ENCODE results near the gene SORL1-AS1.

Gene SORL1-AS1

DNA sequence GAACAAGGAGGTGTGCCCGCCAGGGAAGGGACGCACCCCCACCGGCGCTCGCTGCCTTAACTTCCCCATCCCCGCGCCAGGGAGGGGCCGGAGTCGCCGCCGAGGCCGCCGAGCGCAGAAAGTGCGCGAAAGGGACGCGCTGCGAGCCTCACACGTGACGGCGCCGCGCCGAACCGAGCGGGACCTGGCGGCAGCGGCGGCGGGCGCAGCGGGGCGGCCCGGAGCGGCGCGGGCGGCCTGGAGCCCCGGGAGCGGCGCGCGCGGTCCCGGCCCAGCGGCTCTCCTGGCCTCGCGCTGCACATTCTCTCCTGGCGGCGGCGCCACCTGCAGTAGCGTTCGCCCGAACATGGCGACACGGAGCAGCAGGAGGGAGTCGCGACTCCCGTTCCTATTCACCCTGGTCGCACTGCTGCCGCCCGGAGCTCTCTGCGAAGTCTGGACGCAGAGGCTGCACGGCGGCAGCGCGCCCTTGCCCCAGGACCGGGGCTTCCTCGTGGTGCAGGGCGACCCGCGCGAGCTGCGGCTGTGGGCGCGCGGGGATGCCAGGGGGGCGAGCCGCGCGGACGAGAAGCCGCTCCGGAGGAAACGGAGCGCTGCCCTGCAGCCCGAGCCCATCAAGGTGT, 670 bp downstream of the SORL1-AS1 start, which contains the start of gene SORL1:
SORL1 (plus strand) TSS at position 329 of the 623 bp plus-strand sequence; CDS start at position 347, 18 bp downstream.
- no peak for DNase-seq (ENCODE audit: low read depth)

DNA sequence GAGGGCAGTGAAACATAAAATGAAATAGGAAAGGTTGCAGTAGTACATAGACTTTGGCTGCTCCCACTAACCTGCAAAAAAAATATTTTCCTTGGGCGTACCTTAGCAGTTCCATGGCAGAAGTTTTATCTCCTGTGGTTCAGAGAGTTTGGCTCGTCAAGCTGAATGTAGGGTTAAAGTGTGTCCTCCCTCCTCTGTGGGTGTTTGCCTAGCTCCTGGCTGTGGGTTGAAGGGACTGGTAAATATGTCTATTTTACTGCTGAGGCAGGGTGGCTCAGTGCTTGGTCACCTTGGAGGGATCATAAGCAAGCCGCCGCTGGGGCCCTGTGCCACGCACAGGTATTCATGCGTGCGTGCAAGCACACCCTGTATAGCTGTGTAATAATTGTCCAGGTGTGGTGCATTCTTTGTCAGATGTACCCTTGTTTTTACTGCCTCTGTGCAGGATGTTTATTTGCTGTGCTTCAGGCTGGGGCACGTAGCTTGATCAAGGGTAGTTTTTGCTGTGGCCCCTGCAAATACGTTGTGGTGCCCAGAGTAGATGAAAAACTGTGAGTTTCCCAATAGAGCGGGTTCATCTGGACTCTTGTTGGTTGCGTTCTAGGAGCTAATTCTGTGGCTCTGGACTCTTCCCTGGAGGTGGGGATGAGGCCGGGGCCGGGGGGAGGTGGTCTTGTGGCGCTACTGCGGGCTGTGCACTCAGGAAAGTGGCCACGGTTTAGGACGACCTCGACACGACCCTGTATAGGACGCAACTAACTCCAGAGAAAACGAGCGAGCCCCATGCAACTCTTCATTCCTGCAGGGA, 1.4 kb downstream of the SORL1-AS1 start:
- no peak for DNase-seq (ENCODE audit: low read depth)

DNA sequence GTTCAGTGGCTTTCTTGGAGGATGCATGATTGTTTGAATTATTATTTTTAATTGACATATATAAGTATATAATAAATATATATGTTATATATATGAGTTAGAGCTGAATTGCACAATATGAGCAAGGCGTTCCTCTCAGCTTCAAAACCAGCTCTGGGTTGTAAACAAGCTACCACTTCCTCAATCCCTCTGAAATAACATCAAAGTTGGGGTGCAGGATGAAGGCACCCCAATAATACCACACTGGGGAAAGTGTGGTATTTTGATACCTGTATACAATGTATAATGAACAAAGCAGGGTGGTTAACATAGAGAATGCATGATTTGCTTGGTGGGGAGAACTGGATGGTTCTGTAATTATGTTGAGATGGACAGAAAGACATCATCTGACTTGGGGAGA, 2.4 kb downstream of the SORL1-AS1 start:
- no peak for DNase-seq (ENCODE audit: low read depth)

DNA sequence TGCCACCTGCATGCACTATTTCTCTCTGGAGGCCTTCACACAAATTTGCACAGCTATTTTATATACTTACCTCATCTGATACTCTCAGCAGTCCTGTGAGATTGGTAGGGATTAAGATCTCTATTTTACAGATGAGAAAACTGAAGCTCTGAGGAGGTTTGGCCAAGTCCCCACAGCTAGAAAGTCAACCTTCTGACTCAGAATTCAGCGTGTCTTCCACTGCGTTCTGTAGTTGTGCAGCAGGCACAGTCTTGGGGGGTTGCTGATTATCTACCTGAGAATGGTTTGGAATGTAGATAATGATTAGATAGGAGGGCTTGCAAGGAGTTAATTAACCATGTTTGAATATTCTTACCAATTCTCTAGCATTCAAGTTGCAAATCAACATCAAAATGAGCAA, 3.1 kb downstream of the SORL1-AS1 start:
- no peak for DNase-seq (ENCODE audit: low read depth)

DNA sequence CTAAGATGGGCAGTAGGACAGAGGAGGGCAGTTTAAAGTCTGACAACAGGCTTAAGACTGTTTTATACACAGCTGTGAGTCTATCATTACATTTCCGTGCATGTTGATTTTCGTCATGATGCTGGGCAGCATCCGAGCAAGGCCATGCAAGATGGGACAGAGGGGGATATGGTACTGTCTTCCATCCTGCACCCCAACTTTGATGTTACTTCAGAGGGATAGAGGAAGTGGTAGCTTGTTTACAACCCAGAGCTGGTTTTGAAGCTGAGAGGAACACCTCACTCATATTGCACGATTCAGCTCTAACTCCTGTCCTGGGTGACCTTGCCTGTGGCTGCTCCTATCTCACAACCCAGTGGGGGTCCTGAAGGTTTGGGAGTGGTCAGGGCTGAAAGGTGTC, 3.6 kb downstream of the SORL1-AS1 start:
- no peak for DNase-seq (ENCODE audit: low read depth)

DNA sequence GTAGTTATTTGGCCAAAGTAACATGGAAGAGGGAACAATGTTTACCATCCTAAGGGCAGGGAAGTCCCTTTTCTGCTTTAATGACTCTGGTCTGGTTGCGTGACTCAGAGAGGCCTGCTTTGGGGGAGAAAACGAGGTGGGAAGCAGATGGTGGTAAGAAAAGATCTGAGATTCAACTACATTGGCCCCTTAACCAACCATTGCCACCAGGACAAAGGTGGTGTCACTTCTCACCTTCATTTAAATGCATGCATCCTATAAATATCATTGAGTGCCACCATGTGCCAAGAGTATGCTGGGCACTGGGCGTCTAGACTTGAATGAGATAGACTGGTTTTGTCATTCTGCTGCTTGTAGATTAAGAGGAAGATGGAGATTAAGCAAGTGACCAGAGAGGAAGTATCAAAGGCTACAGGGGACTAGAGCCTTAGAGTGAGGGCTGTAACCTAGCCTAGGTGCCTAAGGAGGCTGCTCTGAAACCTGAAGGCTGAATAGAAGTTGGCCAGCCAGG, 4.3 kb downstream of the SORL1-AS1 start:
- DNase-seq (ENCODE audit: low read depth): no peak

DNA sequence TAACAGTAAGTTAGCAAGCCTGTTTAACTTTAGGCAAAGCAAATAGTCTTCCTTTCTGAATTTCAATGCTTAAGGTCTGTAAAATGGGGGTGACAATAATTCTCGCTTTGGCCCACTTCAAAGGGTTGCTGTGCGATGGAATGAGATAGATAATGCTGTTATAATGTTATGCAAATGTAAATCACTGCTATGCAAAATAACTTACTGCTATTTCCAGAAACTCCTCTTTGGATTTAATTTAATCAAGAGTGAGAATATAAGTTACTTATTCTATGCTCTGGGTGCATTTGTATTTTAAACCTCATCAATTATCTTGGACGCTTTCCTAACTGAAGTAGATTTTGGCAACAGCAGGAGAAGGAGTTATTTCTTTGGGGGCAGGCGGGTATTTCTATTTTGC, 4.8 kb downstream of the SORL1-AS1 start:
- no peak for DNase-seq (ENCODE audit: low read depth)

DNA sequence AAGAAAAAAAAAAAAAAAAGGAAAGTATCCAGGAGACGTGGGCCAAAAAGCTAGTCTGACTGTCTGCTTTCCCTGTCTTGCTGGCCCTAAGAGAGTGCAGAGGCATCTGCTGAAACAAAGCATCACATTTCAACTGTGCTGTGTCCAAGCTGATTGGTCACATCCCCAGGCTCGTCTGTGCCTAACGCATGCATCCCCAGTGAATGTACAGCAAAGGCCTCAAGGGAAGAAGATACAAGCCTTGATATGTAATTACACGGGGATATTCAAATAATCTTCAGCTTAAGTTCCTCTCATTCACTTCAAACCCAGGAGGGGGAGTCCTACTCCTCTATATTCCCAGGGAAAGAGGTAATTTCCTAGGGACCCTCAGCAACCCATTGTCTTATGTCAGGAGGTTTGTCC, 6.0 kb downstream of the SORL1-AS1 start:
- DNase-seq (ENCODE audit: low read depth): no peak

DNA sequence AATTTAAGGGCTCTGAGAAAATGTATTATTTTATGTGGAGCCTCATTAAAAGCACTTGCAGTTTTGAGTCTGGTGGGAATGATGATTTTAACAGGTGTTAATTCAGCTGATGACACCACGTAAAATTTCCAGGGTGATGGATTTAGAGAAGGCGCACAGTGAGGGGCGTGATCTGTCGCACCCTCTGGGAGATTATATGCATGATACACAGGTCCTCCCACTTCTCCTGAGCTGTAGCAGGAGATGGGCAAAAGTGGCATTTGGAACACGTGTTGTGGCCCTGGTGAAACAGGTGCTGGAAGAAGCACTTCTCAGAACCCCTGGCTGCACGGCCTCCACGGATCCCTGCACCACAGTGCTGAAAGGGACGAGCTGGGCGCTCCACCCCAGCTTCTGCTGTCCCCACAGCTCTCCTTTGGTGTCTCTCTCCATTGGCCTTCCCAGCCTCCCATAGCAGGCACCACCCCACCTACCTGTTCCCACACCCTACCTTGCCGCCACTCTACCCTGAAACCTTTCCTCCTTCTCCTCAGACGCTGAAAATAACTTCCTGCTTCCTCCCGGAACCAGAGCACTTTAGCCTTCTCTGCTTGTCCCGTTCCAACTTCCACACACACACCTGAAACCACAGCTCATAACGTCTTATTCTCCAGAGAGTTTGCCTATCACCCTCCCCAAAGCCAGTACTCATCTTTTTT, 7.5 kb downstream of the SORL1-AS1 start:
- DNase-seq (ENCODE audit: low read depth): no peak

DNA sequence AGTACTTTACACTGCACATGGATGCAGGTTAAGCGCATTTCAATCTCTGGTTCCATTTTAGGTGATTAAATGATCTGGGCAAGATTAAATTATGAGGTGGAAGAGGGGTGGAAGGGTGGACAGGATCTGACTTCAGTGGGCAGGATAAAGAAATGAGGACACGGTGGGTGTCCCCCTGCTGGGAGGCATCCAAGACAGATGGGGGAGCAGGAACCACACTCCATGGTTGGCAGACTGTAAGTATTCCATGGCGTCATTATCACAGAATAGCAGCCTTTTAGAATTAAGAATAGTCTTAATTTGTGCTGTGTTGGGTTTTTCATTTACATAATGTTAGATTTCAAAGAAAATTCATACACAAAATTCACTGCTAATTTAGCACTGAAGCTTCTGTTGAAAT, 8.2 kb downstream of the SORL1-AS1 start:
- no peak for DNase-seq (ENCODE audit: low read depth)

DNA sequence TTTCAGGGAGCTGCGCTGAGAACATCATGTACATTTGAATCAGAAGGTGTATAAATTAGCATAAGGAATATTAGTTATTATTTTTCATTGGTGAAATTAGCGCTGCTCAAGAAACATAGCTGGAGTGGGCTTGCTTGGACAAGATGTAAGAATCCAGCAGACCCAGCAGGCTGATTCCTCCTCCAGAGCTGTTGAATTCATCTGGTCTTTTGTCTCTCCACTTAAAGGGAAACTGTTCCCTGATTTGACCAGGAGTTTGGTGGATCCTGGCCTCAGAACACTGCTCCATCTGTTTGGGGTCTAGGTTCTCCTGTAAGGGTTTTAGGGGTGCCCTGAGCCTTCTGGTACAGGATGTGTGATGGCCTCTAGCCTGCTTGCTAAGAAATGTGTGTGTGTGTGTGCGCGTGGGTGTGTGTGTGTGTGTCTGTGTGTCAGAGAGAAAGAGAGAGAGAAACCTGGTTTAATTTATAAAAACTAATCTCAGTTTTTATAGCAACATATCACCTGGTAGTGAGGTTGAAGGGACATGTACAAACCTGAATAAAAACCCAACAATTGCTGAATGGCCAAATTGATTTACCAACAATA, 9.0 kb downstream of the SORL1-AS1 start:
- DNase-seq (ENCODE audit: low read depth): no peak

DNA sequence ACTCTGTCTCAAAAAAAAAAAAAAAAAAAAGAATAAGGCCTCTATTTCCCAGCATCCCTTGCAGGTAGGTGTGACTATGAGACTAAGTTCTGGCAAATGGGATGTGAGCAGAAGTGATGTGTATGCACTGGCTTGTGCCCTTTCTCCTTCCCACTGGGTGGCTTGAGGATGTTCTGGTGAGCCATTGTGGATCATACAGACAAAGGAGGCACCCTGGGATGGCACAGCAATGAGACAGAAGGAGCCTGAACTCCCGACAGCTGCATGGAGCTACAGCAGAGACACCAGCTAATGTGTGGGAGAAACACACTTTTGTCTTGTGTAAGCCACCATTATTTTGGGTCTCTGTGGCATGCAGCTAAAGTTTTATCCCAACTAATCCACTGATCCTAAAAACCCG, 11.2 kb downstream of the SORL1-AS1 start:
- DNase-seq (ENCODE audit: low read depth): no peak

DNA sequence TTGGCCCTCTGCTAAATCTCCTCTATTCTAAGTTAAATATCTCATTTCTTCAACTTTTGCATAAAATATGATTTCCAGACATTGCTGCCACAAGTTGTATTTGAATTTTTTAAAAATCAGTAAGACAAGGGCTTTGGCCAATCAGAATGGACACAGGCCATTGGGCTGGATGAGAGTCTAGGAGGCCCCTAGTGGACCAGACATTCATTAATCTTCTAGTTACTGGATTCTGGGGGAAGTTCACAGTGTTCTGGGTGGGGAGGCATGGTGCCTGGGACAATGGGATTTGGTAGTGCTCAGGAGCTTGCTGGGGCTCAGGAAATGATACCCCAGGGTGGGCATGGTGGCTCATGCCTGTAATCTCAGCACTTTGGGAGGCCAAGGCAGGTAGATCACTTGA, 13.0 kb downstream of the SORL1-AS1 start:
- DNase-seq (ENCODE audit: low read depth): no peak

DNA sequence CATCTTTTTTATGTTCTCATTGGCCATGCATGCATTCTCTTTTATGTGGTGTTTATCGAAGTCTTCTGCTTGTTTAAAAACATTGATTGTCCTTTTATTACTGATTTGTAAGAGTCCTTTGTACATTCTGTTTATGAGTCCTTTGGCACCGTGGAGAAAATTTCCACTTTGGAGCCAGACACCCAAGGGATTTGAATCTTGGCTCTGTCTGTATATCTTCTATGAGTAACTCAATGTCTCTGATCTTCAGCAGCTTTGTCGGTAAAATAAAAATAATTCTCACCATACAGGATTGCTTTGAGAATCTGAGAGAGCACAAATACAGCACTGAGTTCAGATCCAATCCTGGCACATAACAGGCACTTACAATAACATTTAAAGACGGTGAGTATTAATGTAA, 13.4 kb downstream of the SORL1-AS1 start:
- no peak for DNase-seq (ENCODE audit: low read depth)

DNA sequence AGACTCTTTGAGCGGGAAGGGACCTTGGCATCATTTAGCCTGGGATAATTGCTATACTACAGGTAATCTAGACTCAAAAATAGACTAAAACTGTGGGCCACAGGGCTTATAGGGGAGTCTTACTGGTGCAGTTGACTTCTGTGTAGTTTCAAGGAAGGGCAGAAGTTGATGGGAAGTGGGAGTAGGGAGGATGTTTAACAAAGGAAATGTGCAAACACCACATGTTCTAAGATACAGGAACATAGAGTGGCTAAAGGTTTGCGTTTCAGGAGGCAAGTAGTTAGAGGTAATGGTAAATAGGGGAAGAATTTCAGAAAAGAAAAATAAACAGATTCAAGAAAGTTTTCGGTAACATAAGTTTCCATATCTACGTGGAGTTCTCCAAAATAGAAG, 15.1 kb downstream of the SORL1-AS1 start:
- no peak for DNase-seq (ENCODE audit: low read depth)

DNA sequence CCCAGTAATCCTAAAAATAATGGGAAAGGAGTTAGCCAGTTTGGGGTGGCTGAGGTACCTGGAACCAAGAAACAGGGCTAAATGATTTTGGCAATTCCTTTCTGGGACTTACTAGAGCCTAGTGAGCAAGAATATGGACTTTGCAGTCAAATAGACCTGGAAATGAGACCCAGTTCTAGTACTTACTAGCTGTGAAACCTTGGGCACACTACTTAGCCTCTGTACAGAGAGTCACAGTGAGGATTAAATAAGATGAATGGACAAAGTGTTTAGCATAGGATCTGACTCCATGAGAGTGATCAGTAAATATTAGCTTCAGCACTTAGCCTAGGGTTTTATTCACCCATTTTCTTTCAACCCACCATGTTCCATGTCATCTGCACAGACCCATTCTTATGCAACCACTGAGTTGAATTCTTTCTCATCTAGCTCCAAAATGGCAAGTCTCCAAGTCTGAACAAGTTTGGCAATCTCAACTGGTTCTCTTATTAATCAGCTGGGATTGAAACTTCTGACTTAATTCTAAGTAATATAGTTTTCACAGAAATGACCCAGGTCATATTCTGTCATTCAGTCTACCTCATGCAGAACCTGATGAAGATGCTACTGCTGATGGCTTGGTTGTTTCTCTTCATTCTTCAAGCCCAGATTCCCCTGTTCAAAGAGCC, 15.6 kb downstream of the SORL1-AS1 start:
- no peak for DNase-seq (ENCODE audit: low read depth)

DNA sequence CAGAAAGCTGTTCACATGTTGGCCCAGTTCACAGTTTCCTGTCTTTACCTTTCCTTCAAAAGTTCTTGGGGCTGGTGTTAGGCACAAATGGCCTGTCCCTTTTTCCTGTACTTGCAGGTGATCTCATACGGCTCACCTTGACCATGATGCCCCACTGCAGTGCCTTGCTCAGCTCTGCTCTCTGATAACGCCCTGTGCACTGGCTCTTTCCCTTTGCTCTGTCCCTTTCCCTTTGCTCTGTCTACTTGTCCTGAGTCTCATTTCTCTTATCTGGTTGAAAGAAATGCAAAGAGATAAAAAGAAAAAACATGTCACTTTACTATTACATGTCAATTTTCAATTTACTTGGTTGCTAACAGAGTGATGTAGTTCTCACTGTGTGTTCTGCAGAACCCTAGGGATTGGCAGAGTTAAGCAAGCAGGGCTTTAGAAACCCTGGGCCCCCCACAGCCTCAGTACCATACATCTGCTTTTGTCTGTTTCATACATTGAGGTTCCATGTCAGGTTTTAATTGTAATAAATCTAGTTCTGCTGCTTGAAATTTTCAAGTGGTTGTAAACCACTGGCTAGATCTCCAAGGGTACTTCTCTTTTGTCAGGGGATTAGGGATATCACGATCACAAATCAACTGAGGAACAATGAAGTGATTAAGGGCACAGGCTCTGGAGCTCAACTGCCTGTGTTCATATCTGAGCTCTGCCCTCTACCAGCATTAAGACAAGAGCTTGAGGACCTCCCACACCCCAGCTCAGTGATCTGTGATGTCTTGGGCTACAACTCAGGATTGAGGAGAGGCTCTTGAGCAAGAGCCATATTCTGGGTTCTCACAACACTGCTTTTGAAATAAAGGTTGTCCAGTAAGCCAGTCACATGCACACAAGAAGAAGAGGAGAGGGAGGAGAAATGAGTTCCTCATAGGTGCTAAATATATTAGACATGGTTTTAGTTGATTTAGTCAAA, 16.9 kb downstream of the SORL1-AS1 start:
- DNase-seq (ENCODE audit: low read depth): no peak

DNA sequence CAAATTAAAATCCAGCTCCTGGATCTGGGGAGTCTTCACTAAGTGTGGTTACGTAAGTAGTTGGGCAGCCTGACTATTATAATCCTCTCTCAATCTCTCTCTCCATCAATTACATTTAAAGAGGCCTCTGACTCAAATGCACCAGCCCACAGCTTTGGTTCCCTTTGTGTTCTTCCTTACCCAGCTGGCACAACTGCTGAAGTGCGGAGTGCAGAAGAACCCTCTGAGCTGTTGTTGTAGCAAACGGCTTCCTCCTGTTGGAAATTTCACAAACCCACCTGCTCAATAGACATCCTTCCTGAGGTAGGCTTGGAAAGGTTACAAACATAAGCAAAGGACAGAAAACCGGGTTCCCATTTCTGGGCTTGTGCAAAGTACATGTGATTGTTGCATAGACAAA, 17.6 kb downstream of the SORL1-AS1 start:
- DNase-seq (ENCODE audit: low read depth): no peak

DNA sequence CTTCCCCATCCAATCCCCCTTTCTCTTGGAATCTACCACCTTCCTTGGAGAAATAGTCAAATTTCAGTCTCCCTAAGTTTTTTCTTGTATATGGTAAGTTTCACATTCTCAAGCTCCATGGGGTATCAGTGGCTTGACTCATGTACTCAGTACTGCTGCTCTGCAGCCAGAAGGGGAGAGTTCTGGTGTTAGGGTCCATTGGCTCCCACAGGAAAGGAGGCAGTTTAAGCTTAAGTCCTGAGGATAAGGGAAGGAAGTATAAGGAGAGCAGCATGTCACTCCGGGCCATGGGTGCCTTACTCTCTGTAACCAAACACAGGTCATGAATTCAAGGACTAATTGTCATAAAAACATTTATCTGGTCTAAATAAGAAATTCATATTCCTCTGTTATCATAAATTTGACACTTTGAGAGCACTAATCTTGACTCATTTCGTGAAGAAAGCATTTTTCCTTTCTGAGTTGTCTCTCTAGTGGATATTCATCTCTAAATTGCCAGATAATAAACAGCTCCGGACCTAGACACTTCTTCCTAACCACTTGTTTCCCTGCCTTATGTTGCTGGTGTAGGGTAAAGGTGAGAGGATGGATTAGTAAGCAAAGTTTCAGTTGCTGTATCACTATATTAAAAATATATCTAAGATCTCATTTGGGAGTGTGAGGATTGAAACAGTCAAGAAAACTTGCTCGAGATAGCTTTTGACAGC, 20.8 kb downstream of the SORL1-AS1 start:
- DNase-seq (ENCODE audit: low read depth): no peak

DNA sequence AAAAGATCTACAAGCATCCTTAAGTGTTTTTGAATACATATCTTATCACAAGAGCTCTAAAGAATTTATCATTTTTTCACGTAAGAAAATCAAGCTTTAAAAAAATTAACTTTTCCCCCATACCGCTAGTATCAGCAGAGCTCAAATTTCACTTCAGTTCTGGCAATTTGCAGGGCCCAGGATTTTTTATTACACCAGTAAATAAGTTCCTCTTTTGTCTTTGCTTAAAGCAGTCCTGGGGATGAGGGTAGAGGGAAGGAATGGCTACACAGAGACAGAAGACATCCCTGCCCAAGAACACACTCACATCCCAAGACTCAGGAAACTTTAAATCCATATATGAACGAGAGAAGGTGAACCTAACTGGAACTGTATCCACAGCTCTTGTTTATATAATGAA, 23.2 kb downstream of the SORL1-AS1 start:
- DNase-seq (ENCODE audit: low read depth): no peak

Data from HS-5 (cell line).